Keratinocyte (primary cell): ENCODE data around the gene PACS2. TPM values are rescaled to one million over a fixed set of nuclear protein-coding genes. Genes with fewer than 3 reads are reported as not detected.
"Not testable (repeated sequence)": the region's sequence is repeated elsewhere in the genome, so short reads cannot be mapped to it uniquely, and the experiment has no call there.

Source experiments
- DNase-seq: peaks from one replicate; pipeline ENCODE4 v3.0.0-alpha.2; 2011; ENCODE audit warnings: low read depth, missing footprints, low spot score
- FAIRE-seq: peaks from 2 replicates; lab custom pipeline; 2011; peaks lifted over from hg19 to GRCh38; lab: Jason Lieb, UNC
- H2AFZ ChIP-seq: 2 replicates; pipeline ENCODE4 v1.6.0; 2012; ENCODE audit warnings: low read length, control low read depth, inconsistent platforms; ENCODE audit not compliant: control insufficient read depth
- H3K27ac ChIP-seq: 2 replicates; pipeline ENCODE4 v1.5.1; 2011; ENCODE audit warnings: low read length; ENCODE audit not compliant: control insufficient read depth, insufficient read depth
- H3K27me3 ChIP-seq: 3 replicates; pipeline ENCODE4 v1.6.0; 2011; ENCODE audit warnings: low read length; ENCODE audit not compliant: control insufficient read depth, insufficient read depth; ENCODE audit errors: extremely low read depth
- H3K36me3 ChIP-seq, 2 experiments: 2 replicates in 1 of 2; 3 replicates in 1 of 2; pipeline ENCODE4 v1.5.1; 2011; ENCODE audit warnings: low read length in 2 of 2, mild to moderate bottlenecking in 1 of 2; ENCODE audit not compliant: control insufficient read depth in 2 of 2, insufficient read depth in 2 of 2; ENCODE audit errors: extremely low read depth in 1 of 2
- H3K4me1 ChIP-seq: 3 replicates; pipeline ENCODE4 v1.5.1; 2011; ENCODE audit warnings: low read length; ENCODE audit not compliant: control insufficient read depth, insufficient read depth; ENCODE audit errors: extremely low read depth
- H3K4me2 ChIP-seq: 3 replicates; pipeline ENCODE4 v1.6.0; 2011; ENCODE audit warnings: low read depth, low read length; ENCODE audit not compliant: control insufficient read depth, insufficient read depth; ENCODE audit errors: extremely low read depth
- H3K4me3 ChIP-seq, 3 experiments: fragments of 200-600 bp in 1 of 3; sonication (generic) in 1 of 3; 2 replicates in 2 of 3; 3 replicates in 1 of 3; pipeline ENCODE4 v1.5.1; 2011 to 2016; ENCODE audit warnings: low read length in 3 of 3, mild to moderate bottlenecking in 3 of 3, control low read depth in 2 of 3, inconsistent platforms in 1 of 3, low read depth in 1 of 3, mixed read lengths in 1 of 3, mixed run types in 1 of 3, moderate library complexity in 1 of 3; ENCODE audit not compliant: control insufficient read depth in 2 of 3, insufficient read depth in 2 of 3; ENCODE audit errors: extremely low read depth in 1 of 3
- H3K79me2 ChIP-seq: 2 replicates; pipeline ENCODE4 v1.6.0; 2012; ENCODE audit warnings: low read length; ENCODE audit not compliant: control insufficient read depth, insufficient read depth
- H3K9ac ChIP-seq: 3 replicates; pipeline ENCODE4 v1.6.0; 2011; ENCODE audit warnings: low read length; ENCODE audit not compliant: control insufficient read depth, insufficient read depth; ENCODE audit errors: extremely low read depth
- H3K9me1 ChIP-seq: 3 replicates; pipeline ENCODE4 v1.6.0; 2011; ENCODE audit warnings: low read length; ENCODE audit not compliant: control insufficient read depth, insufficient read depth; ENCODE audit errors: extremely low read depth
- H3K9me3 ChIP-seq: 2 replicates; pipeline ENCODE4 v1.5.1; 2012; ENCODE audit warnings: low read depth, low read length; ENCODE audit not compliant: control insufficient read depth
- H4K20me1 ChIP-seq: 3 replicates; pipeline ENCODE4 v1.6.0; 2011; ENCODE audit warnings: low read length; ENCODE audit not compliant: control insufficient read depth, insufficient read depth; ENCODE audit errors: extremely low read depth
- EZH2 ChIP-seq: IDR thresholded peaks from one replicate; pipeline ENCODE4 v1.6.1; 2012; ENCODE audit warnings: inconsistent platforms, mild to moderate bottlenecking, low read length, moderate library complexity
- dilution Hi-C: fragments of 300-500 bp; cut with MboI; formaldehyde crosslinking; loops from one replicate; pipeline ENCODE4 v1.7.0; 2020; ENCODE audit warnings: low sequenced_read_pairs; ENCODE audit not compliant: extremely low pct_ligation_motif_present
- polyA plus RNA-seq, 5 experiments: library from polyadenylated mRNA; depleted of rRNA in 3 of 5; stranded (reverse) in 3 of 5; stranded (forward) in 1 of 5; unstranded in 1 of 5; fragments of >200 nt; gene quantifications; 1 replicate in 1 of 5; 2 replicates in 3 of 5; 3 replicates in 1 of 5; pipeline versions ENCODE4 v1.2.1 to v1.2.3, GENCODE V29; 2011 to 2012; ENCODE audit warnings: missing spikeins in 2 of 5, low read depth in 1 of 5, low replicate concordance in 1 of 5
- TF ChIP-seq, protein P1 (sequence below), 3 experiments: IDR thresholded peaks in 1 of 3; conservative IDR thresholded peaks in 1 of 3; optimal IDR thresholded peaks in 1 of 3; 2 replicates in 2 of 3; 3 replicates in 1 of 3; pipeline versions ENCODE3 to v1.5.1; 2011; ENCODE audit warnings: low read length in 3 of 3, mild to moderate bottlenecking in 3 of 3, moderate library complexity in 2 of 3, control low read depth in 1 of 3, inconsistent platforms in 1 of 3; ENCODE audit not compliant: insufficient read depth in 2 of 3; ENCODE audit errors: extremely low read depth in 1 of 3

Gene PACS2
- polyA plus RNA-seq, 1 donor (not counting 4 experiments of a cell fraction or from before 2014, with no cell fraction given) = 11.8 TPM

DNA sequence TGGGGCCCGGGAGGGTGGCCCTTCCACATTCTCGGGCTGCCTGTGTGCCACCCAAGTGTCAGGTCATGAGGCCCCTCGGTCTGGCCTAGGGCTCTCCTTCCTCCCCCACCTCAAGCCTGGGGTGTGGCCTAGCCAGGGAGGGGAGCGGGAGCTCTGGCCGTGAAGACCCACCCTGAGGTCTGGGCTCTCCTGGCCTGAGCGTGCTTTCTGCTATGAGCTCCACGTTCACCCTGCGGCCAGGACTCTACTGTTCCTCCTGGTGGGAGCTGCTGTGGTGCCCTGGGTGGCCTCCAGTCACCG lies 12.0 kb downstream of the PACS2 start:
- Histone ChIP-seq H3K27ac (no peak overlapping the region), H4K20me1 (peaks cover 2% of the 10 kb centered on the region), H3K27me3 (no peaks in the 10 kb centered on the region), H3K9me3 (no peaks in the 10 kb centered on the region), H2AFZ (no peak overlapping the region), H3K79me2 (peaks cover 31% of the 10 kb centered on the region), H3K9me1 (no peaks in the 10 kb centered on the region), H3K36me3 (no peaks in the 10 kb centered on the region), H3K4me1 (no peaks in the 10 kb centered on the region), H3K9ac (no peak overlapping the region), H3K4me2 (no peak overlapping the region), H3K4me3 (no peak overlapping the region)
- no peak for FAIRE-seq
- dilution Hi-C loops = no loop called here
- no peak for DNase-seq
- no peak for TF ChIP-seq EZH2
- TF ChIP-seq, protein P1, sequence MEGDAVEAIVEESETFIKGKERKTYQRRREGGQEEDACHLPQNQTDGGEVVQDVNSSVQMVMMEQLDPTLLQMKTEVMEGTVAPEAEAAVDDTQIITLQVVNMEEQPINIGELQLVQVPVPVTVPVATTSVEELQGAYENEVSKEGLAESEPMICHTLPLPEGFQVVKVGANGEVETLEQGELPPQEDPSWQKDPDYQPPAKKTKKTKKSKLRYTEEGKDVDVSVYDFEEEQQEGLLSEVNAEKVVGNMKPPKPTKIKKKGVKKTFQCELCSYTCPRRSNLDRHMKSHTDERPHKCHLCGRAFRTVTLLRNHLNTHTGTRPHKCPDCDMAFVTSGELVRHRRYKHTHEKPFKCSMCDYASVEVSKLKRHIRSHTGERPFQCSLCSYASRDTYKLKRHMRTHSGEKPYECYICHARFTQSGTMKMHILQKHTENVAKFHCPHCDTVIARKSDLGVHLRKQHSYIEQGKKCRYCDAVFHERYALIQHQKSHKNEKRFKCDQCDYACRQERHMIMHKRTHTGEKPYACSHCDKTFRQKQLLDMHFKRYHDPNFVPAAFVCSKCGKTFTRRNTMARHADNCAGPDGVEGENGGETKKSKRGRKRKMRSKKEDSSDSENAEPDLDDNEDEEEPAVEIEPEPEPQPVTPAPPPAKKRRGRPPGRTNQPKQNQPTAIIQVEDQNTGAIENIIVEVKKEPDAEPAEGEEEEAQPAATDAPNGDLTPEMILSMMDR (optimal IDR thresholded peaks at IDR 0.05 in 1 of 3, IDR thresholded peaks at IDR 0.05 in 1 of 3, conservative IDR thresholded peaks at IDR 0.05 in 1 of 3; ENCODE audit: extremely low read depth in 1 of 3, insufficient read depth in 2 of 3, low read length in 3 of 3) = no peak

DNA sequence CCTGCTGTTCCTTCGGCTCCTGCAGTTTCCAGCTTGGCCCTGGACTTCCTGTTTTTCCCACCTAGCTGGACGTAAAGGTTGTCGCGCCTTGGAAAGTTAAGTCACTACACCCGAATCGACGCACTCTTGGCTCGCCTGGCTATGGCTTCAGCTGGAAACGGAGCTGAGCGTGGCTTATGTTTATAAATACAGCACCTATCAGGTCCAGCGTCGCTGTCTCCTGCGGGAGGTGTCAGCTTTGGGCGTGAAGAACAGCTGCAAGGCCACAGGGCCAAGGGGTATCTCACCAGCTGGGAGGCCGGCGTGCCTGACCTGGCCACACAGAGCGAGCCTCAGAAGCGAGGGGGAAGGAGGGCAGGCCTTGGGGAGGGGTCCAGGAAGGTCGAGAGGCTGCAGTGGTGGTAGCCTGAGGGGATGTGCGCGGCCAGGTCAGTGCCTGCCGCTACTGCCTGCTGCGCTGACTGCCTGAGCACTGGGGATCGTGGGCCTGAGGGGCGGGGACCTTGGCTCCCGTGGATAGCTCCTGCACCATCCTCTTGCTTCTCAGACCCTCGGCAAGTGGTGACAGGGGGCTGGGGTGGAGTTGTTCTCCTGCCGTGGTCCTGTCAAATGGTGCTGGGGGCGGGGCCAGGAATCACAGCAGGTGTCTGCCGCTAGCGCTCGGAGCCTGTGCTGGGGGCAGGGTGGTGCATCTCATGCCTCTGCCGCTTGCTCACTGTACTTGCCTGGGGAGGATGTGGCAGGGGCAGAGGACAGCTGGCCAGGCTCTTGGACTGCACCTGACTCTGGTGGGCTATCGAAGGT lies 12.5 kb downstream of the PACS2 start:
- Histone ChIP-seq H3K9me1 (no peaks in the 10 kb centered on the region), H3K4me2 (no peak overlapping the region), H3K9ac (no peak overlapping the region), H3K27ac (no peak overlapping the region), H3K27me3 (no peaks in the 10 kb centered on the region), H3K36me3 (no peaks in the 10 kb centered on the region), H3K9me3 (no peaks in the 10 kb centered on the region), H3K79me2 (peaks cover 32% of the 10 kb centered on the region), H4K20me1 (peaks cover 2% of the 10 kb centered on the region), H2AFZ (no peak overlapping the region), H3K4me3 (no peak overlapping the region), H3K4me1 (no peaks in the 10 kb centered on the region)
- FAIRE-seq = no peak
- dilution Hi-C loops = no loop called here
- TF ChIP-seq EZH2 = no peak
- TF ChIP-seq, protein P1 (optimal IDR thresholded peaks at IDR 0.05 in 1 of 3, IDR thresholded peaks at IDR 0.05 in 1 of 3, conservative IDR thresholded peaks at IDR 0.05 in 1 of 3; ENCODE audit: extremely low read depth in 1 of 3, insufficient read depth in 2 of 3, low read length in 3 of 3) = no peak
- DNase-seq = no peak

DNA sequence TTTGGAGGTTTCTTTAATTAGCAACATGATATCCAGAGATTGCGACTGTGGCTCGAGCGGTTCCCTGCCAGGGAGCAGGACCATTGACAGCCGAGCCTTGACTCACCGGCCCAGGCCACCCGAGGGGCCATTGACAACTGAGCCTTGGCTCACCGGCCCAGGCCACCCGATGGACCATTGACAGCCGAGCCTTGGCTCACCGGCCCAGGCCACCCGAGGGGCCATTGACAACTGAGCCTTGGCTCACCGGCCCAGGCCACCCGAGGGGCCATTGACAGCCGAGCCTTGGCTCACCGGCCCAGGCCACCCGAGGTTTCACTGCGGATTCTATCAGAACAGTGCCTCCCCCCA lies 13.1 kb downstream of the PACS2 start:
- dilution Hi-C loops, H3K27me3 ChIP-seq, H3K4me2 ChIP-seq, H3K4me1 ChIP-seq, H3K36me3 ChIP-seq, FAIRE-seq, H3K9me3 ChIP-seq, DNase-seq, H3K9me1 ChIP-seq, H2AFZ ChIP-seq, H4K20me1 ChIP-seq, H3K27ac ChIP-seq, H3K4me3 ChIP-seq, H3K9ac ChIP-seq: not testable (repeated sequence)
- peaks cover 34% of the 10 kb centered on the region for H3K79me2 ChIP-seq
